ENCODE data around the gene ANAPC5.

- TF ChIP-seq CTCF (IDR thresholded peaks at IDR 0.05): no peak
- TF ChIP-seq POLR2A (IDR thresholded peaks at IDR 0.05): no peak
Observed at GRCh38 chr12:121337416-121337815, 14.8 kb downstream of the ANAPC5 start.

Measured in uterus (tissue), 2 donors.